Measurements from ENCODE around the gene PTGES. TPM values are rescaled to one million over a fixed set of nuclear protein-coding genes. Genes with fewer than 3 reads are reported as not detected.

Gene PTGES
- total and polyA plus RNA-seq, 8 donors = 3.2 to 9.8 (median 6.1) TPM

GRCh38 chr9:129732100-129732499 is 20.7 kb downstream of the PTGES start:
- H3K9me3 ChIP-seq = no peaks in the 10 kb centered on the region
- TF ChIP-seq CTCF (IDR thresholded peaks at IDR 0.05) = no peak
- H3K27me3 ChIP-seq = peaks cover 0 to 71% of the 10 kb centered on the region in 2 donors
- no peaks in the 10 kb centered on the region for H3K36me3 ChIP-seq
- H3K27ac ChIP-seq = no peak overlapping the region
- H3K4me1 ChIP-seq = peaks cover 0 to 2% of the 10 kb centered on the region in 2 donors
- no peak for DNase-seq
- no peak for ATAC-seq
- intact Hi-C loops (cut with DNase I) = no loop called here
- no peak overlapping the region for H3K4me3 ChIP-seq

GRCh38 chr9:129731477-129732085 is 21.3 kb downstream of the PTGES start:
- TF ChIP-seq CTCF (IDR thresholded peaks at IDR 0.05) = no peak
- ATAC-seq (no peak), DNase-seq (no peak)
- Histone ChIP-seq H3K9me3 (no peaks in the 10 kb centered on the region), H3K4me3 (no peak overlapping the region), H3K36me3 (no peaks in the 10 kb centered on the region), H3K27me3 (peaks cover 0 to 71% of the 10 kb centered on the region in 2 donors), H3K27ac (no peak overlapping the region), H3K4me1 (peaks cover 0 to 5% of the 10 kb centered on the region in 2 donors)
- intact Hi-C loops (cut with DNase I) = no loop called here

- intact Hi-C loops (cut with DNase I) = no loop called here
- Histone ChIP-seq H3K4me1 (peaks cover 0 to 9% of the 10 kb centered on the region in 2 donors), H3K9me3 (no peaks in the 10 kb centered on the region)
Observed at GRCh38 chr9:129728744-129729143, 24.1 kb downstream of the PTGES start.

GRCh38 chr9:129726322-129727160 is 26.3 kb downstream of the PTGES start:
- intact Hi-C loops (cut with DNase I) = no loop called here
- ATAC-seq (peak; percentile 96), DNase-seq (peak; percentile 60 to 93 (median 74))
- no peak overlapping the region for H3K4me3 ChIP-seq
- TF ChIP-seq CTCF (IDR thresholded peaks at IDR 0.05) = peak; percentile 77 to 86
- peaks cover 0 to 9% of the 10 kb centered on the region in 2 donors for H3K4me1 ChIP-seq
- H3K9me3 ChIP-seq = no peaks in the 10 kb centered on the region
- H3K36me3 ChIP-seq = no peaks in the 10 kb centered on the region
- no peak overlapping the region for H3K27ac ChIP-seq
- peaks cover 0 to 36% of the 10 kb centered on the region in 2 donors for H3K27me3 ChIP-seq

More at GRCh38 chr9:129728744-129729143, 24.1 kb downstream of the PTGES start:
- Histone ChIP-seq H3K4me3 (no peak overlapping the region), H3K27ac (no peak overlapping the region), H3K36me3 (no peaks in the 10 kb centered on the region), H3K27me3 (peaks cover 0 to 52% of the 10 kb centered on the region in 2 donors)
- ATAC-seq (no peak), DNase-seq (no peak)
- TF ChIP-seq CTCF (IDR thresholded peaks at IDR 0.05) = no peak

GRCh38 chr9:129725795-129726251 is 27.0 kb downstream of the PTGES start:
- Histone ChIP-seq H3K9me3 (no peaks in the 10 kb centered on the region), H3K27me3 (peaks cover 0 to 32% of the 10 kb centered on the region in 2 donors), H3K4me1 (peaks cover 0 to 9% of the 10 kb centered on the region in 2 donors), H3K36me3 (no peaks in the 10 kb centered on the region), H3K27ac (no peak overlapping the region), H3K4me3 (no peak overlapping the region)
- DNase-seq (no peak), ATAC-seq (no peak)
- intact Hi-C loops (cut with DNase I) = no loop called here
- TF ChIP-seq CTCF (IDR thresholded peaks at IDR 0.05) = no peak

All from left lung (tissue), 10 donors.